CD14-positive monocyte (primary cell): ENCODE results near the gene RBM15. TPM values are rescaled to one million over a fixed set of nuclear protein-coding genes. Genes with fewer than 3 reads are reported as not detected.

Experiments used
- DNase-seq, 3 donors: peaks; one replicate each; pipeline ENCODE4 v3.0.0-alpha.2; 2011 to 2022
- H2AFZ ChIP-seq: 2 replicates; pipeline ENCODE4 v1.6.0; 2012; ENCODE audit warnings: mild to moderate bottlenecking, low read depth, low read length, inconsistent platforms; ENCODE audit not compliant: insufficient read depth, poor library complexity, severe bottlenecking
- H3K27ac ChIP-seq, 2 donors: 1 replicate in 1 of 2; 2 replicates in 1 of 2; pipeline ENCODE4 v1.5.1; 2012 to 2013; ENCODE audit warnings: low read length in 2 of 2, control low read depth in 1 of 2, inconsistent platforms in 1 of 2, low read depth in 1 of 2, mild to moderate bottlenecking in 1 of 2
- H3K27me3 ChIP-seq, 2 donors: one replicate each; pipeline versions ENCODE4 v1.6.0 to v1.6.1; 2011 to 2013; ENCODE audit warnings: low read length in 2 of 2; ENCODE audit not compliant: control insufficient read depth in 2 of 2, insufficient read depth in 2 of 2
- H3K36me3 ChIP-seq, 2 donors: replicated peaks in 1 of 2; 1 replicate in 1 of 2; 2 replicates in 1 of 2; pipeline versions ENCODE4 v1.5.1 to v1.6.1; 2012 to 2013; ENCODE audit warnings: low read length in 2 of 2, control low read depth in 1 of 2, inconsistent platforms in 1 of 2, mild to moderate bottlenecking in 1 of 2; ENCODE audit not compliant: insufficient read depth in 2 of 2, control insufficient read depth in 1 of 2
- H3K4me1 ChIP-seq, 2 donors: 1 replicate in 1 of 2; 2 replicates in 1 of 2; pipeline versions ENCODE4 v1.5.1 to v1.6.1; 2012 to 2013; ENCODE audit warnings: low read length in 2 of 2, control low read depth in 1 of 2, inconsistent platforms in 1 of 2, mild to moderate bottlenecking in 1 of 2, moderate library complexity in 1 of 2; ENCODE audit not compliant: insufficient read depth in 2 of 2, control insufficient read depth in 1 of 2
- H3K4me2 ChIP-seq: replicated peaks from 2 replicates; pipeline ENCODE3; 2012; ENCODE audit warnings: low read length, moderate library complexity, mild to moderate bottlenecking; ENCODE audit not compliant: poor library complexity, severe bottlenecking; ENCODE audit errors: extremely low read depth
- H3K4me3 ChIP-seq, 3 experiments: fragments of 200-600 bp in 1 of 3; sonication (generic) in 1 of 3; replicated peaks in 1 of 3; 1 replicate in 2 of 3; 2 replicates in 1 of 3; pipeline ENCODE4 v1.5.1; 2011 to 2013; ENCODE audit warnings: low read length in 3 of 3, mild to moderate bottlenecking in 3 of 3, control low read depth in 2 of 3, low read depth in 2 of 3, inconsistent platforms in 1 of 3, moderate library complexity in 1 of 3
- H3K79me2 ChIP-seq: 2 replicates; pipeline ENCODE4 v1.6.0; 2012; ENCODE audit warnings: mild to moderate bottlenecking, control low read depth, inconsistent platforms, low read length, moderate library complexity; ENCODE audit not compliant: insufficient read depth
- H3K9ac ChIP-seq: 2 replicates; pipeline ENCODE4 v1.6.0; 2017; ENCODE audit warnings: low read length, mild to moderate bottlenecking; ENCODE audit not compliant: insufficient read depth, poor library complexity, severe bottlenecking
- H3K9me3 ChIP-seq, 2 donors: replicated peaks in 1 of 2; 1 replicate in 1 of 2; 2 replicates in 1 of 2; pipeline versions ENCODE4 v1.5.1 to v1.6.1; 2012 to 2013; ENCODE audit warnings: low read length in 2 of 2, control low read depth in 1 of 2; ENCODE audit not compliant: control insufficient read depth in 1 of 2, insufficient read depth in 1 of 2
- H4K20me1 ChIP-seq: 2 replicates; pipeline ENCODE4 v1.6.0; 2012; ENCODE audit warnings: mild to moderate bottlenecking, low read length, control low read depth, moderate library complexity; ENCODE audit not compliant: insufficient read depth
- H3K27ac Mint-ChIP-seq, 7 donors: one replicate each; pipeline ENCODE4 v1.8.0; 2020; ENCODE audit warnings: mild to moderate bottlenecking in 7 of 7, mixed read lengths in 7 of 7, moderate library complexity in 6 of 7, inconsistent platforms in 2 of 7
- H3K27me3 Mint-ChIP-seq, 3 donors: one replicate each; pipeline ENCODE4 v1.8.0; 2021 to 2022; ENCODE audit warnings: low read depth in 3 of 3, mild to moderate bottlenecking in 3 of 3, mixed read lengths in 3 of 3, moderate library complexity in 3 of 3, inconsistent platforms in 1 of 3
- H3K36me3 Mint-ChIP-seq, 2 donors: one replicate each; pipeline ENCODE4 v1.8.0; 2020; ENCODE audit warnings: mixed read lengths in 2 of 2, inconsistent platforms in 1 of 2, mild to moderate bottlenecking in 1 of 2
- H3K4me1 Mint-ChIP-seq: one replicate; pipeline ENCODE4 v1.8.0; 2020; ENCODE audit warnings: mild to moderate bottlenecking, mixed read lengths
- H3K4me3 Mint-ChIP-seq, 2 donors: one replicate each; pipeline ENCODE4 v1.8.0; 2020; ENCODE audit warnings: mild to moderate bottlenecking in 2 of 2, mixed read lengths in 2 of 2, moderate library complexity in 1 of 2
- H3K9me3 Mint-ChIP-seq, 7 donors: one replicate each; pipeline ENCODE4 v1.8.0; 2020 to 2022; ENCODE audit warnings: mixed read lengths in 7 of 7, mild to moderate bottlenecking in 6 of 7, moderate library complexity in 6 of 7, inconsistent platforms in 2 of 7
- CTCF ChIP-seq: fragments of 200-600 bp; IDR thresholded peaks from one replicate; pipeline ENCODE4 v1.8.0; 2022; ENCODE audit warnings: antibody characterized with exemption, mild to moderate bottlenecking
- WGBS: methylation state at CpG from one replicate; pipeline ENCODE4 v1.1.5; 2013; ENCODE audit warnings: missing lambda C conversion rate; ENCODE audit not compliant: insufficient coverage; 5-methylcytosine and 5-hydroxymethylcytosine counted together
- intact Hi-C, 2 donors: fragments of 100-400 bp; cut with micrococcal nuclease; formaldehyde crosslinking; loops; one replicate each; pipeline versions ENCODE4 v1.15.0 to v1.15.1; 2023
- polyA plus RNA-seq, 3 donors: library from polyadenylated mRNA; depleted of rRNA in 1 of 3; unstranded in 2 of 3; stranded (reverse) in 1 of 3; fragments of 300-500 nt in 2 of 3; fragments of >200 nt in 1 of 3; fragmentation: Illumina TruSeq in 2 of 3; gene quantifications; 1 replicate in 2 of 3; 2 replicates in 1 of 3; pipeline ENCODE4 v1.2.3, GENCODE V29; 2012 to 2021

The RBM15 gene
- polyA plus RNA-seq, 3 donors, result 6.7 to 16.8 (median 7.5) TPM

GRCh38 chr1:110320168-110320518 lies 19.0 kb upstream of the RBM15 start:
- Histone ChIP-seq H3K27ac (no peak overlapping the region), H3K79me2 (no peaks in the 10 kb centered on the region), H3K9ac (no peak overlapping the region), H3K9me3 (peaks cover 7% of the 10 kb centered on the region in 2 donors), H3K27me3 (no peaks in the 10 kb centered on the region), H3K4me2 (no peak overlapping the region), H2AFZ (no peak overlapping the region), H3K4me3 (no peak overlapping the region), H4K20me1 (no peaks in the 10 kb centered on the region), H3K36me3 (no peaks in the 10 kb centered on the region), H3K4me1 (peaks cover 0 to 8% of the 10 kb centered on the region in 2 donors)
- Mint-ChIP-seq H3K36me3 (peaks cover 0 to 12% of the 10 kb centered on the region in 2 donors), H3K27me3 (no peaks in the 10 kb centered on the region), H3K4me3 (no peak overlapping the region), H3K4me1 (peaks cover 9% of the 10 kb centered on the region), H3K9me3 (peaks cover 4 to 15% (median 14%) of the 10 kb centered on the region in 7 donors), H3K27ac (no peak overlapping the region)
- DNase-seq, result no peak
- no peak for TF ChIP-seq CTCF
- intact Hi-C loops, result no loop called here
- no CpG with 5 or more reads among the region's 1 CpG for WGBS

- intact Hi-C loops, result no loop called here
- DNase-seq, result no peak
- Mint-ChIP-seq H3K27me3 (no peaks in the 10 kb centered on the region), H3K36me3 (peaks cover 0 to 12% of the 10 kb centered on the region in 2 donors), H3K9me3 (peaks cover 4 to 15% (median 14%) of the 10 kb centered on the region in 7 donors), H3K27ac (no peak overlapping the region), H3K4me3 (no peak overlapping the region), H3K4me1 (peaks cover 9% of the 10 kb centered on the region)
- H3K79me2 ChIP-seq, result no peaks in the 10 kb centered on the region
- no peak overlapping the region for H3K4me3 ChIP-seq
- H3K36me3 ChIP-seq, result no peaks in the 10 kb centered on the region
- H4K20me1 ChIP-seq, result no peaks in the 10 kb centered on the region
- H3K4me1 ChIP-seq, result peaks cover 0 to 8% of the 10 kb centered on the region in 2 donors
- H3K9me3 ChIP-seq, result peaks cover 7% of the 10 kb centered on the region in 2 donors
- H2AFZ ChIP-seq, result no peak overlapping the region
- no peak overlapping the region for H3K9ac ChIP-seq
- H3K27me3 ChIP-seq, result no peaks in the 10 kb centered on the region
- TF ChIP-seq CTCF, result no peak
- no peak overlapping the region for H3K4me2 ChIP-seq
- H3K27ac ChIP-seq, result no peak overlapping the region
- WGBS, result no CpG with 5 or more reads among the region's 2 CpGs
Measured at GRCh38 chr1:110321045-110321444, 18.1 kb upstream of the RBM15 start.
